Cerebellar nuclear complex (tissue), 1 donor: ENCODE measurements around the gene SLC9A9.

ENCODE experiments used
- DNase-seq, 2 experiments: peaks; one replicate each; lab custom pipeline; 2025; lab: John Stamatoyannopoulos, UW

Gene SLC9A9

GRCh38 chr3:143356839-143357238 is 491.4 kb downstream of the SLC9A9 start:
- DNase-seq = no peak

GRCh38 chr3:143354342-143354741 is 493.9 kb downstream of the SLC9A9 start:
- DNase-seq = no peak

- no peak for DNase-seq
Observed at GRCh38 chr3:143352850-143353550, 495.3 kb downstream of the SLC9A9 start.

GRCh38 chr3:143351895-143352608 is 496.2 kb downstream of the SLC9A9 start:
- DNase-seq = no peak

GRCh38 chr3:143351354-143351753 is 496.9 kb downstream of the SLC9A9 start:
- DNase-seq = no peak

- DNase-seq = no peak
Observed at GRCh38 chr3:143349455-143349854, 498.8 kb downstream of the SLC9A9 start.

GRCh38 chr3:143348486-143349327 is 499.6 kb downstream of the SLC9A9 start:
- no peak for DNase-seq

- DNase-seq = no peak
Observed at GRCh38 chr3:143344516-143345165, 503.6 kb downstream of the SLC9A9 start.

GRCh38 chr3:143343944-143344343 is 504.3 kb downstream of the SLC9A9 start:
- DNase-seq = no peak

GRCh38 chr3:143343031-143343430 is 505.2 kb downstream of the SLC9A9 start:
- no peak for DNase-seq

- DNase-seq = no peak
Observed at GRCh38 chr3:143339451-143339850, 508.8 kb downstream of the SLC9A9 start.

GRCh38 chr3:143337387-143337786 is 510.9 kb downstream of the SLC9A9 start:
- DNase-seq = no peak

- DNase-seq = no peak
Observed at GRCh38 chr3:143334231-143334630, 514.0 kb downstream of the SLC9A9 start.

GRCh38 chr3:143333367-143333766 is 514.9 kb downstream of the SLC9A9 start:
- no peak for DNase-seq

- DNase-seq = no peak
Observed at GRCh38 chr3:143332026-143332425, 516.2 kb downstream of the SLC9A9 start.

- DNase-seq = no peak
Observed at GRCh38 chr3:143331350-143331749, 516.9 kb downstream of the SLC9A9 start.

- no peak for DNase-seq
Observed at GRCh38 chr3:143330296-143330868, 517.9 kb downstream of the SLC9A9 start.

GRCh38 chr3:143329567-143330211 is 518.6 kb downstream of the SLC9A9 start:
- no peak for DNase-seq

GRCh38 chr3:143328451-143328850 is 519.8 kb downstream of the SLC9A9 start:
- no peak for DNase-seq

- no peak for DNase-seq
Observed at GRCh38 chr3:143326983-143327778, 521.1 kb downstream of the SLC9A9 start.
